ENCODE results near the gene TMEM42. TPM values are rescaled to one million over a fixed set of nuclear protein-coding genes. Genes with fewer than 3 reads are reported as not detected.

TMEM42 gene
- total RNA-seq, 1 donor from 2014 or later: 9.4 TPM

GRCh38 chr3:44870375-44871061 is 8.8 kb downstream of the TMEM42 start:
- intact Hi-C loops (cut with micrococcal nuclease): no loop called here

DNA sequence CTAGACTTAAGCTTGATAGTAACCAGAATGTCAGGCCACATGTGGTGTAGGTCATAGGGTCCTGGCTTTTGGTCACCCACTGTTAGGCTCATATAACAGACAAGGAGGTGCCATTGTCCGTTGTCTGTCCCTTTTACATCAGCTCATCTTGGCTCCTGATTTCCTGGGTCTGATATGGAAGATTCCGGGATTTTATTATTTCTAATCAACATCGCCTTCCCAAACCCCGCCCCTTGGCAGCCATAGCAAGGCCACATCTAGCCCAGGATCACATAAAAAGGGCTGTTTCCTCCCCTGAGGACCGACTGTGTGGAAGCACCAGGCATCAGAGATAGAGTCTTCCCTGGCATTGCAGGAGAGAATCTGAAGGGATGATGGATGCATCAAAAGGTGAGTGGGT is 12.6 kb downstream of the TMEM42 start, which contains the start of gene TGM4:
TSS of gene TGM4 (plus strand) at position 301 of the 400 bp plus-strand sequence. CDS start at position 372, 71 bp downstream.
- intact Hi-C loops (cut with micrococcal nuclease): no loop called here

GRCh38 chr3:44875596-44875995 is 13.9 kb downstream of the TMEM42 start:
- intact Hi-C loops (cut with micrococcal nuclease): no loop called here

DNA sequence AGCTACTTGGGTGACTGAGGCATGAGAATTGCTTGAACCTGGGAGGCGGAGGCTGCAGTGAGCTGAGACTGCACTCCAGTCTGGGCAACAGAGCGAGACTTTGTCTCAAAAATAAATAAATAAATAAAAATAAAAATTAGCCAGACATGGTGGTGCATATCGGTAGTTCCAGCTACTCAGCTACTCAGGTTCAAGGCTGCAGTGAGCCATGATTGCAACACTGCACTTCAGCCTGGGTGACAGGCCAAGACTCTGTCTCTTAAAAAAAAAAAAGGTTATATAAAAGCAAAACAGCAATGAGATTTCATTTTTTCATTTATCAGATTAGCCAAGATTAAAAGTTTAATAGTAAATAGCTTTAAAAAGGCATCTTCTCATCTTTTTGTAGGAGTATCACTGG is 15.6 kb downstream of the TMEM42 start:
- intact Hi-C loops (cut with micrococcal nuclease): no loop called here

DNA sequence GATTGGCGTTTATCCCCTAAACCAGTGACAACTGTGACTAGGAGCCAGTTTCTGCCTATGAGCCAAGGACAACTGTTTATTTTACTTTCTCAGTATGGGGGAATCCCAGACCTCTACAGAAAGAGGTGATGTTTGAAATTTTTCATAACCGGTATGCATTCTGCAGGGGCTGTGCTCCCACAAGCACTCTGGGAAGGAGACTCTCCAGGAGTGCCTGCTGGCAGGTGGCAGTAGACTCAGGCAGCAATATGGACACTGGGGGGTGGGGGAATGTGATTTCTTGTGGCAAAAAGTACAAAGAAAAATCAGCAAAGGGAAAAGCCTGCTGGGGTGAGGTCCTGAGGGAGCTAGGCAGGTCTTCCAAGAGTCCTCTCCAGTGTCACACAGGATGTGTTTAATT is 18.6 kb downstream of the TMEM42 start:
- intact Hi-C loops (cut with micrococcal nuclease): no loop called here

DNA sequence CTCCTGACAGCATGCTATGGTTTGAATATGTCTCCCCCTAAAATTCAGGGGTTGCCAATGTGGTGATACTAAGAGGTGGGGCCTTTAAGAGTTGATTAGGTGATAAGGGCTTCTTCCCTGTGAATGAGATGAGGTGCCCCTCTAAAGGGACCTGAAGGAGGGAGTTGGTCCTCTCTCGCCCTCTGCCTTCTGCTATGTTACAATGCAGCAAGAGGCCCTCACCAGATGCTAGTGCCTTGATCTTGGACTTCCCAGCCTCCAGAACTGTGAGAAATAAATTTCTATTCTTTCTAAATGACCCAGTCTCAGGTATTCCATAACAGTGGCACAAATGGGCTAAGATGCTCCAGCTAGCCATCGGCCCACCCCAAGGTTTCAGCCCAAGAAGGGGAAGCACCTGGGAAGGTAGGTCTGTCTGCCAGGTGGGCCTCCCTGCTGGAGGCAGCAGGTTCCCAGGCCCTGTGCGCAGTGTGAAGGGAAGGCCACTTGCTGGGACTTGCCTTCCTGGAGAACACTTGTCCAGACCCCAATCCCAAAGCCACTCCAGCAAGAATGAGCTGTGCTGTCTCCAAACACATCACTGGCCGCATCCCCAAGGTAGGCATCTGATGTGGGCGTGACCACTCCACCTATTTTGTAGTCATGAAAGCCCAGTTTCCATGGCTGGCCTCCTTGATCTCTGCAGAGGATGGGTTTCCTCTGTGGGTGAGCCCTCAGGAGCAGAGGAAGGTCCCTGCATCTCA is 21.7 kb downstream of the TMEM42 start:
- intact Hi-C loops (cut with micrococcal nuclease): no loop called here

DNA sequence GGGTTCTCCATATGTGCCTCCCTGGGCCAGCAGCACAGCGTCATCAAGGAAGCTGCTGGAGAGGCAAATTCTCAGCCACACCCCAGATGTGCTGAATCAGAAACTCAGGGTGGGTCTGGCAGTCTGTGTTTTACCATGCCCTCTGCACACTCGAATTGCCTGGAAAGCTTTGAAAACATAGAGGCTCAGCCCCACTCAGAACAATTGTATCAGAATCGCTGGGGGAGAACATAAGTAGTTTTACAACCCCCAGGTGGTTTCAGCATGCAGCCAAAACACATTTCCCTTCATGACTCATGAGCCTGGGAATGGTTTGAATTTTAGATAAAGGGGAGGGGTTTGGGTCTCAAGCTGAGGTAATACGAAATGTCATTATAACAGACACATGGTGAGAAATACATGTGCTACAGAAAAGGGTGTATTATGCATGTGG is 22.3 kb downstream of the TMEM42 start:
- intact Hi-C loops (cut with micrococcal nuclease): no loop called here

GRCh38 chr3:44885618-44886017 is 23.9 kb downstream of the TMEM42 start:
- intact Hi-C loops (cut with micrococcal nuclease): no loop called here

- intact Hi-C loops (cut with micrococcal nuclease): no loop called here
Measured at GRCh38 chr3:44886561-44886960, 24.8 kb downstream of the TMEM42 start.

GRCh38 chr3:44887101-44887500 is 25.4 kb downstream of the TMEM42 start:
- intact Hi-C loops (cut with micrococcal nuclease): no loop called here

- intact Hi-C loops (cut with micrococcal nuclease): no loop called here
Measured at GRCh38 chr3:44890258-44890657, 28.5 kb downstream of the TMEM42 start.

DNA sequence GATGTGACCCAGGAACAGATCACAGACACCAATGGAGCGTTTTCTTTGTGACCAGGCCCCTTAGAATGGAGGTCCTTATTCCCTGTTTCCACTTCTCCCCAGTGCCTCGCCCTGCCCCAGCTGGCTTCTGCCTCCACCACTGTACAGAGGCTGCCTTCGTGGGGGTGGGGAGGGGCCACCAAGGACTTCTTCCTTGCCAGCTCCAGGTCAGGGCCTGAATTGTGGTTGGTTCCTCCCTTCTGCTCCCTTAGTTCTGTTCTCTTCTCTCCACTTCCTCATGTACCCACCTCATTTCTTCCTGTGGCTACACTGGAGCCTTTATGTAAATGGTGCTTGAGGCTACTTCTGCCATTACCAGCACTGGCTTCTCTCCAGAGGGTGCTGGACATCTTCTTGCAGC is 29.1 kb downstream of the TMEM42 start:
- intact Hi-C loops (cut with micrococcal nuclease): no loop called here

DNA sequence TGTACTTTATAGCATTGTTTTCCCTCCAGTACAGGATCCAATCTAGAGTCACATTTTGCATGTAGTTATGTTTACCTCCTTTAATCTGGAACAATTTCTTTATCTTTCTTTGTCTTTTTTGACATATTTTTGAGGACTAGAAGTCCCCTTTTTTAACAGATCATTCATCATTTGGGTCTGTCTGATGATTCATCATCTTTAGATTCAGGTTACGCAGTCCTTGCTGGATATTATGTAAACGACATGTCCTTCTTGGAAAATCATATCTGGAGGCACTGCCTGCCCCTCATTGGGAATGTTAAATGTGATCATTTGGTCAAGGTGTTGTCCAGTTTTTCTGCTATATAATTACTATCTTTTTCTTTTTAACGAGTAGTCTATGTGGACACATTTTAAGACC is 31.0 kb downstream of the TMEM42 start:
- intact Hi-C loops (cut with micrococcal nuclease): no loop called here

GRCh38 chr3:44893097-44893496 is 31.4 kb downstream of the TMEM42 start:
- intact Hi-C loops (cut with micrococcal nuclease): no loop called here

GRCh38 chr3:44894485-44894884 is 32.8 kb downstream of the TMEM42 start:
- intact Hi-C loops (cut with micrococcal nuclease): no loop called here

DNA sequence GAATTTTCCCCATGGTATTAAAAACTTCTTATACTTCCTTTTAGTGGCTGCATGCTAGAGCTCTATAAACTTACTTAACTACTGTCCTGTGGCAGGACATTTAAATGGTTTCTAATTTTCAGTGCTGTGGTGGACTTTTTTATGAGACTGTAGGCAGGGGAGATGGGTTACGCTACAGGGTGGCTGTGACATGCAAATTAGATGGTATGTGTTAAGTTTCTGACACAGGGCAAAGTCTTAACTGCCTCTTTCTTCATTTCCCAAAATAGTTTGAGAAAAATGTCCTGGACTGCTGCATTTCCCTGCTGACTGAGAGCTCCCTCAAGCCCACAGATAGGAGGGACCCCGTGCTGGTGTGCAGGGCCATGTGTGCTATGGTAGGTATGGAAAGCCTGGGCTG is 34.7 kb downstream of the TMEM42 start:
- intact Hi-C loops (cut with micrococcal nuclease): no loop called here

GRCh38 chr3:44899683-44900367 is 38.1 kb downstream of the TMEM42 start:
- intact Hi-C loops (cut with micrococcal nuclease): no loop called here

DNA sequence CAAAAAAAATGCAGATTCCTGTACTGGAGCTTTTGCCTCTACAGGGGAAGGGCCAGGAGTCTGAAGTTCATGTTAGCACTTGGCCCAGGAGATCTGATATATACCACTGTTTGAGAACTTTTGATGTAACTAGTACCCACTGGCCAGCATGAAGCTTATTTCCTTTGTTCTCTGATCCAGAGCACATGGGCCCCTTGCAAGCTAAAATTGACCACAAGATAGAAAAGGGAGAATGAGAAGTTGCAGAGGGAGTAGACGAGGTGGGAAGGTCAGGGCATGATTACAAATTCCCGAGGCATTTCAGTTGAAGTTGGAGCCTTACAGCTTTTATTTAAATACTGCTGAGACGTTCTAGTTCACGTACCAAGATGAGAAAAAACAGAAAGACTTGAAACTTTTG is 40.9 kb downstream of the TMEM42 start:
- intact Hi-C loops (cut with micrococcal nuclease): no loop called here

GRCh38 chr3:44903314-44903713 is 41.6 kb downstream of the TMEM42 start:
- intact Hi-C loops (cut with micrococcal nuclease): no loop called here

DNA sequence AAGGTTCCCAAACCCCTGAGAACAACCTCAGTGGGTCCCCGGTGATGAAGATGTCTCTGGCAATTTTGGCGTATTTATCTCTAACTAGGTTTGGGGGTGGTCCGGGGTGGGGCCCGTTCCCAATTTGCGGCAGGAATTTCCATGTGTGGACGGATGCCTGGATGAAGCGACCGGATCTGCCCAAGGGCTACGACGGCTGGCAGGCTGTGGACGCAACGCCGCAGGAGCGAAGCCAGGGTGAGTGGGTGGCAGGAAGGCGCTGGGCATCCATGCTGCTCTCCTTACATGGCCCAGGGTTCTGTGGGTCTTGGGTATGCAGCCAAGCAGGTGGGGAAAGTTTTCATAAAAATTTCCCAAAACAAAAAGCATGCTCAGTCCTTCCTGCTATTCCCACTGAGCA is 42.0 kb downstream of the TMEM42 start:
- intact Hi-C loops (cut with micrococcal nuclease): no loop called here

DNA sequence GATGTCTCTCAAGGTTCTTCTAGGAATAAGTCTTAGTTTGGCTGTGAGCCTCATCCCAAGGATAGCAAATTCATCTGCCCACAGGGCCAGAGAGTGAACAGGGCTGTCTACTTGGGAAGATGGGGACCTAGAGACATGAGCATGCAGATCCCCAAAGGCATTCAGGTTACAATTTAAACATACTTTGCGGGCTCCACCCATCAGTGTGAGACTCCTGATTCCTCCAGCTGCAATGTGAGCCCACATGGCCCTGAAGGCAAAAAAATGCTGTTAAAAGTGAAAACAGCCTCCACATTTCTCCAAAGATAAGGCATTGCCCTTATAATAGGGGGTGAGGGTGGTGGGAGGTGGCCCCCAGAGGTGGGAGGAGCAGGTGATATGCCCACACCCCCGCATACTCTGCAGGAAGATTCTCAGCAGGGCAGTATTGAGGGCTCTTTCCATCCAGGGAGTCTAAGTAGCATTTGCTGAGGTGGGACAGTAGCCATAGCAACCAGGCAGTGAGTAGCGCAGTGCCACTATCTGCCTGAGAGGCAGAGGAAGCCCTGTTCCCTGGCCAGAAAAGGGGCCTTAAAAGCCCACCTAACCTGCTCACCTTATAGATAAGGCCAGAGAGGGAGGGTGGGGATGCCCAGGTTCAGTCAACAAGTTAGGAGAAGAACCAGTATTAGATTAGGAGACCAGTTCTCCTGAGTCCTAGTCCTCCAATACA is 43.9 kb downstream of the TMEM42 start:
- intact Hi-C loops (cut with micrococcal nuclease): no loop called here

DNA sequence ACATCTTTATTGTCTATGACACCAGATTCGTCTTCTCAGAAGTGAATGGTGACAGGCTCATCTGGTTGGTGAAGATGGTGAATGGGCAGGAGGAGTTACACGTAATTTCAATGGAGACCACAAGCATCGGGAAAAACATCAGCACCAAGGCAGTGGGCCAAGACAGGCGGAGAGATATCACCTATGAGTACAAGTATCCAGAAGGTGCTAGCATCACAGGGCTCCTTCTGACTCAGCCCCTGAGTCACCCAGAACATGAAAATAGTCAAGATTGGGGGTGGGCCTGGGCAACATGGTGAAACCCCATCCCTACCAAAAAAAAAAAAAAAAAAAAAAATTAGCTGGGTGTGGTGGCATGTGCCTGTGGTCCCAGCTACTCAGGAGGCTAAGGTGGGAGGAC is 45.3 kb downstream of the TMEM42 start:
- intact Hi-C loops (cut with micrococcal nuclease): no loop called here
